ENCODE measurements around the gene PLAC9.

PLAC9 gene

DNA sequence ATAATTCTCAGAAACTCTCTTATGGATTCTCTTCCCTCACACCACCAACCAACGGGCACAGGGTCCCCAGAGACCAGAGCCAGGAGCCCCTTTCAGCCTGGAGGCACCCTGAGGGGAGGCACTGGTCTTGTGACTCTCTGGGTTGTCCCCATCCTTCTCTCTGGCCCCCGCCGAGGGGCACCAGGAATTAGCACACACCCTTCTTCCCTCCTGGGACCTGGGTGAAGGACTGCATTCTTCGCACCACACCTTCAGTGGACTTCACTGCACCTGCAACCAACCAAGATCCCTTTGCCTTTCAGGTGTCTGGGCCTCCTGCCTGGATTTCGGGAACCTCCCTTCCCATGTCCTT is 22.1 kb downstream of the PLAC9 start:
- Histone ChIP-seq H3F3A (ENCODE audit: insufficient read depth) (no peaks in the 10 kb centered on the region), H3K79me2 (ENCODE audit: insufficient read depth, low read length) (no peaks in the 10 kb centered on the region), H3K9me3 (ENCODE audit: insufficient read depth, low read length) (no peaks in the 10 kb centered on the region), H3K36me3 (ENCODE audit: low read length) (no peaks in the 10 kb centered on the region; the same call in 1 of the 2 replicates), H3K4me3 (ENCODE audit: insufficient read depth, low read length, poor library complexity, severe bottlenecking) (no peak overlapping the region), H3K9me2 (replicated peaks; ENCODE audit: insufficient read depth, low read length) (no peaks in the 10 kb centered on the region), H3K4me2 (ENCODE audit: low read depth, low read length, poor library complexity, severe bottlenecking) (no peak overlapping the region), H3K9ac (ENCODE audit: low read length) (no peak overlapping the region), H3K27me3 (ENCODE audit: low read length) (no peaks in the 10 kb centered on the region), H4K20me1 (ENCODE audit: low read depth, low read length) (no peaks in the 10 kb centered on the region), H3K27ac (ENCODE audit: low read depth, low read length) (no peak overlapping the region), H2AFZ (ENCODE audit: low read depth, low read length, severe bottlenecking) (no peak overlapping the region)
- TF ChIP-seq, protein P1, sequence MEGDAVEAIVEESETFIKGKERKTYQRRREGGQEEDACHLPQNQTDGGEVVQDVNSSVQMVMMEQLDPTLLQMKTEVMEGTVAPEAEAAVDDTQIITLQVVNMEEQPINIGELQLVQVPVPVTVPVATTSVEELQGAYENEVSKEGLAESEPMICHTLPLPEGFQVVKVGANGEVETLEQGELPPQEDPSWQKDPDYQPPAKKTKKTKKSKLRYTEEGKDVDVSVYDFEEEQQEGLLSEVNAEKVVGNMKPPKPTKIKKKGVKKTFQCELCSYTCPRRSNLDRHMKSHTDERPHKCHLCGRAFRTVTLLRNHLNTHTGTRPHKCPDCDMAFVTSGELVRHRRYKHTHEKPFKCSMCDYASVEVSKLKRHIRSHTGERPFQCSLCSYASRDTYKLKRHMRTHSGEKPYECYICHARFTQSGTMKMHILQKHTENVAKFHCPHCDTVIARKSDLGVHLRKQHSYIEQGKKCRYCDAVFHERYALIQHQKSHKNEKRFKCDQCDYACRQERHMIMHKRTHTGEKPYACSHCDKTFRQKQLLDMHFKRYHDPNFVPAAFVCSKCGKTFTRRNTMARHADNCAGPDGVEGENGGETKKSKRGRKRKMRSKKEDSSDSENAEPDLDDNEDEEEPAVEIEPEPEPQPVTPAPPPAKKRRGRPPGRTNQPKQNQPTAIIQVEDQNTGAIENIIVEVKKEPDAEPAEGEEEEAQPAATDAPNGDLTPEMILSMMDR (IDR thresholded peaks at IDR 0.05; ENCODE audit: insufficient read depth, low read length, poor library complexity, severe bottlenecking): no peak
- no peak for TF ChIP-seq EZH2phosphoT487 (conservative IDR thresholded peaks at IDR 0.05; ENCODE audit: low read length)

DNA sequence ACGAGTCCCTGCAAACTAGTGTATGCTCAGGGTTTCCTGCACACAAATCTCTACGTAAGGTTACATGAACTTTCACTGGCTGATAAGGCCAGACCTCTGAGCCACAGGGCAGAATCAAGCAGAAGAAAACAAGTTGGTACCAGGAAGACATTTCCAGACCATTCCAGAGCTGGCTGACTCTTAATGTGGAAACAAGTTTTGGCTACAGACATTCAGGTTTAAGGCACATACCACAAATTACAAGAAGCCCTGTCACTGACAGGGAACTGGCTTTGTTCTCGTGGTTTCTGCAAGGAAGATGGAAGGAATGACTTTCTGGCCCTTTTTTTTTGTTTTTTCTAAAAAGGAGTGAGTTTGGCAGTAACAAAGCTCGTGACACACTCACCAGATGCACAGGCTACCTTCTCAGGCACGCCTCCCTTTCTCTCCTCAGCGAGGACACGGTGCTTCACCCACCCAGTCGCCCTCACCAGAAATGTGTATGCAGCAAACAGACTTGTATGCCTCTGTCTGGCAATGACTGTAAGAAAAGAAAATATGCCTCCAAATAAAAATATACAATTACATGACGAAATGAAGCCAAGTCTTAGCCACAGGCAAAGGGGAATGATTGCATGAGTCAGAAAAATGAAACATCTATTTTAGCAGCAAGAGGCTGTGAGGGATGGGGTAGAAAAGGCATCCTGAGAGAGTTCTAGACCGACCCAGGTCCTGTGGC is 22.6 kb downstream of the PLAC9 start:
- H4K20me1 ChIP-seq (ENCODE audit: low read depth, low read length): no peaks in the 10 kb centered on the region
- no peak overlapping the region for H3K9ac ChIP-seq (ENCODE audit: low read length)
- H3K79me2 ChIP-seq (ENCODE audit: insufficient read depth, low read length): no peaks in the 10 kb centered on the region
- H3K9me3 ChIP-seq (ENCODE audit: insufficient read depth, low read length): no peaks in the 10 kb centered on the region
- no peak overlapping the region for H3K4me3 ChIP-seq (ENCODE audit: insufficient read depth, low read length, poor library complexity, severe bottlenecking)
- no peak for TF ChIP-seq EZH2phosphoT487 (conservative IDR thresholded peaks at IDR 0.05; ENCODE audit: low read length)
- TF ChIP-seq, protein P1 (IDR thresholded peaks at IDR 0.05; ENCODE audit: insufficient read depth, low read length, poor library complexity, severe bottlenecking): no peak
- H3K4me2 ChIP-seq (ENCODE audit: low read depth, low read length, poor library complexity, severe bottlenecking): no peak overlapping the region
- H3K9me2 ChIP-seq (replicated peaks; ENCODE audit: insufficient read depth, low read length): no peaks in the 10 kb centered on the region
- no peak overlapping the region for H2AFZ ChIP-seq (ENCODE audit: low read depth, low read length, severe bottlenecking)
- H3K27me3 ChIP-seq (ENCODE audit: low read length): no peaks in the 10 kb centered on the region
- no peaks in the 10 kb centered on the region for H3F3A ChIP-seq (ENCODE audit: insufficient read depth)
- no peak overlapping the region for H3K27ac ChIP-seq (ENCODE audit: low read depth, low read length)
- H3K36me3 ChIP-seq (ENCODE audit: low read length): no peaks in the 10 kb centered on the region; the same call in 1 of the 2 replicates

DNA sequence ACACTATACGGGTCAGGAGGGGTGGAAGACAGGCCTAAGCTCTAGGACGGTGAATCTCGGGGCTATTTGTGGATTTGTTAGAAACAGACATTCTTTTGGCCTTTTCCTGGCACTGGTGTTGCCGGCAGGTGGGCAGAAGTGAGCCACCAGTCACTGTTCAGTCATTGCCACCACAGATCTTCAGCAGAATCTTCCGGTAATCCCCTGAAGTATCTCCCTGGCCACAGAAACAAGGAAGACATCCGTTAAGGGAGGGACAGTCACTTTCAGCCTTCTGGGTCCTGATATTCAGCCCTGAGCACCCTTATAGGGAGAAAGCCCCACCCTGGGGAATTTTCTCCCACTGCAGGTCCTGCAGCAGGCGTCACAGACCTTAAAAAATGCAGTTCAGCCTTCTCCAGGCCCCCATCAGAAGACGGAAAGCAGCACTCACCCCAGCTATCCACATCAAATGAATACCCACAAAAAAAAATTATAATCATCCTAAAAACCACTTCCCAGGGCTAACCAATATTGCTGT is 23.2 kb downstream of the PLAC9 start:
- Histone ChIP-seq H3F3A (ENCODE audit: insufficient read depth) (no peaks in the 10 kb centered on the region), H3K4me3 (ENCODE audit: insufficient read depth, low read length, poor library complexity, severe bottlenecking) (no peak overlapping the region), H3K36me3 (ENCODE audit: low read length) (no peaks in the 10 kb centered on the region), H3K9me2 (replicated peaks; ENCODE audit: insufficient read depth, low read length) (no peaks in the 10 kb centered on the region), H2AFZ (ENCODE audit: low read depth, low read length, severe bottlenecking) (no peak overlapping the region), H3K9me3 (ENCODE audit: insufficient read depth, low read length) (no peaks in the 10 kb centered on the region), H3K27me3 (ENCODE audit: low read length) (no peaks in the 10 kb centered on the region), H3K9ac (ENCODE audit: low read length) (no peak overlapping the region), H4K20me1 (ENCODE audit: low read depth, low read length) (no peaks in the 10 kb centered on the region), H3K4me2 (ENCODE audit: low read depth, low read length, poor library complexity, severe bottlenecking) (no peak overlapping the region), H3K79me2 (ENCODE audit: insufficient read depth, low read length) (no peaks in the 10 kb centered on the region), H3K27ac (ENCODE audit: low read depth, low read length) (no peak overlapping the region)
- TF ChIP-seq, protein P1 (IDR thresholded peaks at IDR 0.05; ENCODE audit: insufficient read depth, low read length, poor library complexity, severe bottlenecking): no peak
- no peak for TF ChIP-seq EZH2phosphoT487 (conservative IDR thresholded peaks at IDR 0.05; ENCODE audit: low read length)

Data from SU-DHL-6 (cell line).